K562 (cell line): Measurements from ENCODE around the gene DAD1. TPM values are rescaled to one million over a fixed set of nuclear protein-coding genes. Genes with fewer than 3 reads are reported as not detected.
A peak's percentile ranks its signal among the peaks of the same experiment; 100 is the strongest.

ENCODE experiments used
- BCOR ChIP-seq: fragments of 450-650 bp; IDR thresholded peaks from 2 replicates; pipeline ENCODE4 v1.6.1; 2016
- CBFA2T3 ChIP-seq: fragments of 450-650 bp; IDR thresholded peaks from 2 replicates; pipeline ENCODE4 v1.6.1; 2017
- ZKSCAN8 ChIP-seq: fragments of 200-800 bp; sonication (Bioruptor generic); IDR thresholded peaks from 2 replicates; pipeline ENCODE4 v1.6.1; 2016; ENCODE audit warnings: missing genetic modification characterization, missing compliant biosample characterization
- ZNF780A ChIP-seq: fragments of 250-450 bp; sonication (Bioruptor Pico); IDR thresholded peaks from 2 replicates; pipeline ENCODE4 v1.5.0; 2021; ENCODE audit warnings: mild to moderate bottlenecking
- polyA plus RNA-seq, 8 experiments: library from polyadenylated mRNA; depleted of rRNA in 4 of 8; stranded (reverse) in 5 of 8; unstranded in 3 of 8; fragments of >200 nt; fragmentation: Nextera tagmentation in 2 of 8; fragmentation: Illumina TruSeq in 1 of 8; extraction: Ambion mirVana in 2 of 8; extraction: Trizol in 1 of 8; gene quantifications; 2 replicates each; pipeline versions ENCODE4 v1.2.1 to v1.2.3, GENCODE V29; 2011 to 2014; ENCODE audit warnings: inconsistent platforms in 1 of 8, missing spikeins in 1 of 8
- total RNA-seq, 7 experiments: library from RNA; depleted of rRNA in 6 of 7; stranded (reverse); fragments of >200 nt in 6 of 7; fragmentation: Illumina TruSeq in 2 of 7; extraction: Trizol in 2 of 7; gene quantifications; 2 replicates each; pipeline versions ENCODE4 v1.2.1 to v1.2.3, GENCODE V29; 2011 to 2021; ENCODE audit warnings: low replicate concordance in 1 of 7
- TF ChIP-seq, protein P1 (sequence below): sonication (generic); formaldehyde crosslinking; IDR thresholded peaks from 2 replicates; pipeline ENCODE4 v1.8.0; 2023; ENCODE audit warnings: missing genetic modification reagents, mild to moderate bottlenecking, borderline replicate concordance
- TF ChIP-seq, protein P2 (sequence below): fragments of 200-800 bp; sonication (Bioruptor generic); IDR thresholded peaks from 2 replicates; pipeline ENCODE4 v1.6.1; 2017; ENCODE audit warnings: missing genetic modification characterization, missing compliant biosample characterization

The DAD1 gene
- total and polyA plus RNA-seq, 9 of the 15 experiments (the other 6 are each of a cell fraction or from before 2014, with no cell fraction given) = 104 to 617 (median 222) TPM

- TF ChIP-seq, protein P1, sequence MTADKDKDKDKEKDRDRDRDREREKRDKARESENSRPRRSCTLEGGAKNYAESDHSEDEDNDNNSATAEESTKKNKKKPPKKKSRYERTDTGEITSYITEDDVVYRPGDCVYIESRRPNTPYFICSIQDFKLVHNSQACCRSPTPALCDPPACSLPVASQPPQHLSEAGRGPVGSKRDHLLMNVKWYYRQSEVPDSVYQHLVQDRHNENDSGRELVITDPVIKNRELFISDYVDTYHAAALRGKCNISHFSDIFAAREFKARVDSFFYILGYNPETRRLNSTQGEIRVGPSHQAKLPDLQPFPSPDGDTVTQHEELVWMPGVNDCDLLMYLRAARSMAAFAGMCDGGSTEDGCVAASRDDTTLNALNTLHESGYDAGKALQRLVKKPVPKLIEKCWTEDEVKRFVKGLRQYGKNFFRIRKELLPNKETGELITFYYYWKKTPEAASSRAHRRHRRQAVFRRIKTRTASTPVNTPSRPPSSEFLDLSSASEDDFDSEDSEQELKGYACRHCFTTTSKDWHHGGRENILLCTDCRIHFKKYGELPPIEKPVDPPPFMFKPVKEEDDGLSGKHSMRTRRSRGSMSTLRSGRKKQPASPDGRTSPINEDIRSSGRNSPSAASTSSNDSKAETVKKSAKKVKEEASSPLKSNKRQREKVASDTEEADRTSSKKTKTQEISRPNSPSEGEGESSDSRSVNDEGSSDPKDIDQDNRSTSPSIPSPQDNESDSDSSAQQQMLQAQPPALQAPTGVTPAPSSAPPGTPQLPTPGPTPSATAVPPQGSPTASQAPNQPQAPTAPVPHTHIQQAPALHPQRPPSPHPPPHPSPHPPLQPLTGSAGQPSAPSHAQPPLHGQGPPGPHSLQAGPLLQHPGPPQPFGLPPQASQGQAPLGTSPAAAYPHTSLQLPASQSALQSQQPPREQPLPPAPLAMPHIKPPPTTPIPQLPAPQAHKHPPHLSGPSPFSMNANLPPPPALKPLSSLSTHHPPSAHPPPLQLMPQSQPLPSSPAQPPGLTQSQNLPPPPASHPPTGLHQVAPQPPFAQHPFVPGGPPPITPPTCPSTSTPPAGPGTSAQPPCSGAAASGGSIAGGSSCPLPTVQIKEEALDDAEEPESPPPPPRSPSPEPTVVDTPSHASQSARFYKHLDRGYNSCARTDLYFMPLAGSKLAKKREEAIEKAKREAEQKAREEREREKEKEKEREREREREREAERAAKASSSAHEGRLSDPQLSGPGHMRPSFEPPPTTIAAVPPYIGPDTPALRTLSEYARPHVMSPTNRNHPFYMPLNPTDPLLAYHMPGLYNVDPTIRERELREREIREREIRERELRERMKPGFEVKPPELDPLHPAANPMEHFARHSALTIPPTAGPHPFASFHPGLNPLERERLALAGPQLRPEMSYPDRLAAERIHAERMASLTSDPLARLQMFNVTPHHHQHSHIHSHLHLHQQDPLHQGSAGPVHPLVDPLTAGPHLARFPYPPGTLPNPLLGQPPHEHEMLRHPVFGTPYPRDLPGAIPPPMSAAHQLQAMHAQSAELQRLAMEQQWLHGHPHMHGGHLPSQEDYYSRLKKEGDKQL (CRISPR knock-in tag) = no peak
- TF ChIP-seq BCOR (no peak), ZKSCAN8 (CRISPR knock-in tag) (0 out of 2 replicates have a peak, but pooled peaks have one; percentile 32), CBFA2T3 (no peak), ZNF780A (CRISPR knock-in tag) (no peak)
- TF ChIP-seq, protein P2, sequence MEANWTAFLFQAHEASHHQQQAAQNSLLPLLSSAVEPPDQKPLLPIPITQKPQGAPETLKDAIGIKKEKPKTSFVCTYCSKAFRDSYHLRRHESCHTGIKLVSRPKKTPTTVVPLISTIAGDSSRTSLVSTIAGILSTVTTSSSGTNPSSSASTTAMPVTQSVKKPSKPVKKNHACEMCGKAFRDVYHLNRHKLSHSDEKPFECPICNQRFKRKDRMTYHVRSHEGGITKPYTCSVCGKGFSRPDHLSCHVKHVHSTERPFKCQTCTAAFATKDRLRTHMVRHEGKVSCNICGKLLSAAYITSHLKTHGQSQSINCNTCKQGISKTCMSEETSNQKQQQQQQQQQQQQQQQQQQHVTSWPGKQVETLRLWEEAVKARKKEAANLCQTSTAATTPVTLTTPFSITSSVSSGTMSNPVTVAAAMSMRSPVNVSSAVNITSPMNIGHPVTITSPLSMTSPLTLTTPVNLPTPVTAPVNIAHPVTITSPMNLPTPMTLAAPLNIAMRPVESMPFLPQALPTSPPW (CRISPR knock-in tag) = peak; percentile 14; the same call in 1 of the 2 replicates
Observed at GRCh38 chr14:22561366-22561660, 27.7 kb downstream of the DAD1 start (continued).
